Activated CD8-positive, alpha-beta memory T cell treated with anti-CD3 and anti-CD28 coated beads for 24 hours (primary cell): ENCODE measurements around the gene RENBP.
"Not testable (repeated sequence)": the region's sequence is repeated elsewhere in the genome, so short reads cannot be mapped to it uniquely, and the experiment has no call there.

Experiments used
- DNase-seq: peaks from one replicate; pipeline ENCODE4 v3.0.0-alpha.2; 2020

The RENBP gene

DNA sequence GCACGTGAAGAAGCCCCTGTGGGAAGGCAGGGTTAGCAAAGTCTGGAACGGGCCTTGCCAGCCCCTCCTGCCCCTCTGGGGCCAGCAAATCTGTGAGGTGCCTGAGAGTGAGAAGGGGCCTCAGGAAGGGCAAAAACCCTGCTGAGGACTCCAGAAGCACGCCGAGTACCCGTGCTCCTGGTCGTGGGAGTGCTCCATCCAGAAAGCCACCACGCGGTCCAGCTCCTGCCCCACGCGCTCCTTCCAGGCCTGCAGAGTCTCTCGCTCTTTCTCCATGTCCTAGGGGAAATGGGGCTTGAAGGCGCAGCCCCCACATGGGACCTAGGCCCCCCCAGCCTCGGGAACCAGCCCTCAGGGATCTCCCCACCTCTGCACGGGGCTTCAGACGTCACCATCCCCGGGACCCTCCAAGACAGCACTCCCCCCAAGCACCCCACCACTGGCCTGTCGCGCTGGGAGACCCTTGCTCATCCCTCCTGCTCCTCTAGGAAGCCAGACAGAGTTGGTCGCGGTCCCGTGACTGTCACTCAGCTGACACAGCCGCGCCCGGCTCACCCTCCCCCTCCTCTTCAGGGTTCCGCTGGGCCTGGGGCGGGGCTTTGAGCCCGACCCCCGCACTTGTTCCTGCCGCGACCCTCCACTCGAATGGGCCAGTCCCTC lies at the start of gene RENBP:
Gene RENBP (minus strand): TSS at position 504 of the 660 bp plus-strand sequence. CDS start 33 bp downstream, at position 471.
- DNase-seq = no peak

GRCh38 chrX:153993978-153994377 lies 49.5 kb upstream of the RENBP start:
- DNase-seq = no peak

GRCh38 chrX:153993079-153993478 lies 48.6 kb upstream of the RENBP start:
- DNase-seq = no peak

DNA sequence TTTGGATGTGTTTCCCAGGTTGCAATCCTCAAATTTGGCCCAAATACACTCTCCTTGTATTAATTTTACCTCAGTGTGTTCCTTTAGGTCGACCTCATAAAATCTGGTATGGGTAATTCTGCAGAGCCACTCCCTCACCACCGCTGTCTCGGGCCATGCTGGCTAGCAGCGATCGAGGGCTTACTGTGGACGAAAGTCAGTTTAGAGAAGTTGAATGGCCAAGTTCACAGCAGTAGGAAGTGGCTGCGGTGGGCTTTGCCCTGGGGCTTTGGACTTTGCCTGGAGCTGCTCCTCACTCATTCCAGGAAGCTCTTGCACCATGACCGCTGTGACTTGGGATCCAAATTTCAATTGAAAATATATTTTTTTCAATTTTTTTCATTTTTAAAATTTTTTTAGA lies 47.7 kb upstream of the RENBP start:
- no peak for DNase-seq

DNA sequence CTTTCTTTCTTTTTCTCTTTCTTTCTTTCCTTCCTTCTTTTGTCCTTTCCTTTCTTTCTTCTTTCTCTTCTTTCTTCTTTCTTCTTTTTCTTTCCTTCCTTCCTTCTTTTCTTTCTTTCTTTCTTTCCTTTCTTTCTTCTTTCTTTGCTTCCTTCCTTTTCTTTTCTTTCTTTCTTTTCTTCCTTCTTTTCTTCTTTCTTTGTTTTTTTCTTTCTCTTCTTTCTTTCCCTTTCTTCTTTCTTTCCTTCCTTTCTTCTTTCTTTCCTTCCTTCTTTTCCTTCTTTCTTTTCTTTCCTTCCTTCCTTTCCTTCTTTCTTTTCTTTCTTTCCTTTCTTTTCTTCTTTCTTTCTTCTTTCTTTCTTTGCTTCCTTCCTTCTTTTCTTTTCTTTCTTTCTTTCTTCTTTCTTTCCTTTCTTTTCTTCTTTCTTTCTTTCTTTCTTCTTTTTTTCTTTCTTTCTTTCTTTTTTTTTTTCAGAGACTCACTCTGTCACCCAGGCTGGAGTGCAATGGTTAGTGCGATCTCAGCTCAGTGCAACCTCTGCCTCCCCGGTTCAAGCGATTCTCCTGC lies 46.7 kb upstream of the RENBP start:
- no peak for DNase-seq

DNA sequence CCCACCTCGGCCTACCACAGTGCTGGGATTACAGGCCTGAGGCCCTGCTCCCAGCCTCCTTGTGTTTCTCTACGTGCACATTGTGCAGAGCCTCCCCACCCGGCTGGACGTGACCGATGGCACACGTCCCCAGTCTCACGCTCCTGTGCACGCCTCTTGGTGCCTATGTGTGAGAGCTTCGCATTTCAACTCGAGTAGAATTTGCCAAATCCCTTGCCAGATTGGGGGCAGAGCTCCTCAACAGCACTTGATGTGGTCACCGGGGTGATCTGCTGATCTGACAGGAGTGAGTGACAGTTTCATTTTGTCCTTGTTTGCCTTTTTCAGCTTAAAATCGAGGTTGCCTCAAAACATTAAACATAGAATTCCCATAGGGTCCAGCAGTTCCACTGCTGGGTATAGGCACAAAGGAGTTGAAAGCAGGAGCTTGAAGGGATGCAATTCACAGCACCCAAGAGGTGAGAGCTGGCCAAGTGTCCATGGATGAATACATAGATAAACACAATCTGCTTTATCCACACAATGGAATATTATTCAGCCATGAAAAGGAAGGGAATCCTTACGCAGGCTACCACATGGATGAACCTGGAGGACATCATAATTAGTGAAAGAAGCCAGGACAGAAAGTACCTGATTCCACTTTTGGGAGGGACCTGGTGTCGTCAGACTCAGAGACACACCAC lies 45.7 kb upstream of the RENBP start:
- no peak for DNase-seq

- DNase-seq = no peak
These were observed 44.0 kb upstream of the RENBP start for GRCh38 chrX:153988493-153988892.

- peak; percentile 70 for DNase-seq
These were observed 40.1 kb upstream of the RENBP start for GRCh38 chrX:153984351-153985178.

DNA sequence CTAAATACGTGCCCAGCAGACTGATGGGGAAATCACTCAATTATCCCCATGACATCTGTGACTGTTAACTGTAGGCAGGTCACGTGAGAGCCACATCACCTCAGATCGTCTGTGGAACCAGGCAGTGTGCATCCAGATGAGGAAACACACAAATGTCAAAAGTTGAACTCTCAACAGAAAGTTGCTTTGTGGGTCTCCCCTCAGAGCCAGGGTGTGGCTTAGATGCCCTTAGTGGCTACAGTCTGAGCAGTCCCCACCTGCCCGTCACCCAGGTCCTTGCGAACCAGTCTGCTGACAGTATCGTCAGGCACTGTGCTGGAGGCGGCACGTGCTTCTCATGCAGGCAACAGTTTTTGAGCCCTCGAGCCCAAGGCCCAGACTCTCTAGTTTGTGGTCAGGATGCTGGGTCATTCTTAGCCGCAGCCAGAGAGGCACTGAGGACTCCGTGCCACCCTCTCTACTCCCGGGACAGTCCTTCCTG lies 38.9 kb upstream of the RENBP start:
- DNase-seq = no peak

GRCh38 chrX:153981771-153982533 lies 37.5 kb upstream of the RENBP start:
- peak; percentile 77 for DNase-seq

DNA sequence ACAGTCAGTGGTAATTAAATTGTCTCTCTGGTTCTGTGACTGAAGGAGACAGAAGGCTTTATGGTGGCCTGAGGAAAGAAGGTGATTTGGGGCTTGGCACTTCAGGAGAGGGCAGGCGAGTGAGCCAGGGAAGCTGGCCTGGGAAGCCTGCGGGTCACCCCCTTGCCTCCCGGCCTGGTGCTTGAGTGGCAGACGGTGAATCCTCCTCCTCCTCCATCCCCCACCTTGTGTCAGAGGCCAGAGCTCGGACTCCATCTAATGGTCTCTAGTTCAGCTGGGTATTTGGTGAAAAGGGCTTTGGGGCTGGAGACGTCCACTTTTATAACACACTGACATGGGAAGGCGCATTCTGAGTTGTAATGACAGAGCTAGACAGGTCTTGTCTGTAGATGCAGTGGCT lies 36.8 kb upstream of the RENBP start:
- no peak for DNase-seq

- not testable (repeated sequence) for DNase-seq
These were observed 36.0 kb upstream of the RENBP start for GRCh38 chrX:153980394-153980793.

- no peak for DNase-seq
These were observed 30.4 kb upstream of the RENBP start for GRCh38 chrX:153974726-153975286.

- no peak for DNase-seq
These were observed 29.7 kb upstream of the RENBP start for GRCh38 chrX:153974003-153974725.

GRCh38 chrX:153973127-153974002 lies 28.9 kb upstream of the RENBP start:
- DNase-seq = no peak

- DNase-seq = peak; percentile 95
These were observed 28.1 kb upstream of the RENBP start, which contains the start of gene TMEM187 for GRCh38 chrX:153972368-153973126. TSS of gene TMEM187 (plus strand) at chrX:153972754. CDS start at chrX:153982063, 9,309 bp downstream.

DNA sequence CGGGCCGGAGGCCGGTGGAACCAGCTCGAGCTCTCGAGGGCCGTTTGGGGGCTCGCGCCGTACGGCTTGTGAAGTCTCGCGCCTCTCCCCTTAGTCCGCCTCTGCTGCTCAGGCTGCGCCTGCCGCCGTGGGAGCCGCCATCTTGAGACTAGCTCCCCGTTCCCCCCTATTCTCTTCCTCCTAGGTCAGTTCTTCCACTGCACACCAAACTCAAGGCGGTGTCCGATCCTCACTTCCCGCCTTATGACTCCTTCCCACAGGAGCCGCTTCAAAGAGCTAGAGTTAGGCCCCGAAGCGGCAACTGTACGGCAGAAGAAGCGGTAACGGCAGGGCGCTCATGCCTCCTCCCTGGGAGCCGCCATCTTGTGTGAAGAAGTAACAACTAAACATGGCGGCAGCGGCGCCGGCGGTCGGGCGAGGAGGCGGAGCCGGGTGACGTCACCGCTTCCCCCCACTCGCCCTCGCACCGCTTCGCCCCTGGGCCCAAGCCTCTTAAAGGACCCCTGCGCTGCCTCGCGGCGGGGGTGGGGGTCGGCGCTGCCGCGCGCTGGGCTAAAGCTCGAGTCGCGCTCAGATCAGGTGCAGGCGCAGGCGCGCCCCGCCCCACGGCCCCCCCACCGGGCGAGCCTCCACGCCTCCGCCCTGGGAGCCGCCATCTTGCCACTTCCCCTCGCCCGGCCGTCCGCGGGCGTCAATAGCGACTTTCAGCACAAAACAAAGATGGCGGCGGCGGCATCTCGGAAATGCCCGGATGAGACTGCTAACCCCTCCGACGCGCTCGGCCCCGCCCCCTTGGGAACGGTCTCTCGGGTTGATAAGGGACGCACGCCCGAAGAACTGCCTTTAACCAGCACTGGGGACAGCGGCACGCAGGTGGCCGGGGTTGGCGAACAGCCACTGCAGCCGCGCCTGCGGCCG lies 27.3 kb upstream of the RENBP start, which contains the start of gene HCFC1:
Gene HCFC1 (minus strand): TSS at position 369 of the 918 bp plus-strand sequence. CDS start 978 bp downstream, outside the sequence.
- peak; percentile 97 for DNase-seq

DNA sequence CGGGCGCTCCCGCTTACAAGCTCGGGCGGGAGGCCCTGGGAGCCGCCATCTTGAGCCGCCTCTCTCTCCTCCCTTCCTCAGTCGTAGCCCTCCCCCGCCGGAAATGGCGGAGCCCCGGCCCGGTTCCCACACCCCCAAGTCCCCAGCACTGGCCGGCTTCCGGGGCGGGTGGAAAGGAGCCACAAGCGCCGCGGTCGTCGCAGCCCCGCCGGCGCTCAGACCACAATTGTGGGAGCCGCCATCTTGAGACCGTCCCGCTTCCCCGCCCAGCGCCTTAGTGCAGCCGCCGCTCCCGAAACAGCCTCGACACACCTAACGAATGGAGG lies 26.6 kb upstream of the RENBP start:
- peak; percentile 94 for DNase-seq
